ENCODE data around the gene ADGRB2.

DNA sequence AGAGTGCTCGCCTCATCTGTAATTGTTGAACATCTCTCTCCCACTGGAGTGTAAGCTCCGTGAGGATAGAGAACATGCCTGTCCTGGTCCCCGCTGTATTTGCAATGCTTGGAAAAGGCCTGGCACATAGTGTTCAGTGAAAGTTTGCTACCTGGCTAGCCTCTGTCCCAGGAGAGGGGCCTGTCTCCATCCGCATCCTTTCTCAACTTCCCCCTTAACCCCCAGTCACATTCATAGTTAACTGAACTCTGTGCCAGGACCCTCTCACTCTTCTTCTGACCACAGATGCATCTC lies 36.5 kb upstream of the ADGRB2 start:
- TF ChIP-seq, protein P1, sequence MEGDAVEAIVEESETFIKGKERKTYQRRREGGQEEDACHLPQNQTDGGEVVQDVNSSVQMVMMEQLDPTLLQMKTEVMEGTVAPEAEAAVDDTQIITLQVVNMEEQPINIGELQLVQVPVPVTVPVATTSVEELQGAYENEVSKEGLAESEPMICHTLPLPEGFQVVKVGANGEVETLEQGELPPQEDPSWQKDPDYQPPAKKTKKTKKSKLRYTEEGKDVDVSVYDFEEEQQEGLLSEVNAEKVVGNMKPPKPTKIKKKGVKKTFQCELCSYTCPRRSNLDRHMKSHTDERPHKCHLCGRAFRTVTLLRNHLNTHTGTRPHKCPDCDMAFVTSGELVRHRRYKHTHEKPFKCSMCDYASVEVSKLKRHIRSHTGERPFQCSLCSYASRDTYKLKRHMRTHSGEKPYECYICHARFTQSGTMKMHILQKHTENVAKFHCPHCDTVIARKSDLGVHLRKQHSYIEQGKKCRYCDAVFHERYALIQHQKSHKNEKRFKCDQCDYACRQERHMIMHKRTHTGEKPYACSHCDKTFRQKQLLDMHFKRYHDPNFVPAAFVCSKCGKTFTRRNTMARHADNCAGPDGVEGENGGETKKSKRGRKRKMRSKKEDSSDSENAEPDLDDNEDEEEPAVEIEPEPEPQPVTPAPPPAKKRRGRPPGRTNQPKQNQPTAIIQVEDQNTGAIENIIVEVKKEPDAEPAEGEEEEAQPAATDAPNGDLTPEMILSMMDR (conservative IDR thresholded peaks at IDR 0.05; ENCODE audit: low read depth, low read length): no peak
- TF ChIP-seq EZH2phosphoT487 (IDR thresholded peaks at IDR 0.05; ENCODE audit: borderline replicate concordance, low read length): no peak
